NCI-H1694 treated with DMSO at 0.1 percent for 48 hours (cell line): ENCODE results near the gene RNF138.
"Not testable (repeated sequence)": the region's sequence is repeated elsewhere in the genome, so short reads cannot be mapped to it uniquely, and the experiment has no call there.

Experiments used
- DNase-seq: peaks from one replicate; lab custom pipeline; 2025; lab: John Stamatoyannopoulos, UW

Gene RNF138

DNA sequence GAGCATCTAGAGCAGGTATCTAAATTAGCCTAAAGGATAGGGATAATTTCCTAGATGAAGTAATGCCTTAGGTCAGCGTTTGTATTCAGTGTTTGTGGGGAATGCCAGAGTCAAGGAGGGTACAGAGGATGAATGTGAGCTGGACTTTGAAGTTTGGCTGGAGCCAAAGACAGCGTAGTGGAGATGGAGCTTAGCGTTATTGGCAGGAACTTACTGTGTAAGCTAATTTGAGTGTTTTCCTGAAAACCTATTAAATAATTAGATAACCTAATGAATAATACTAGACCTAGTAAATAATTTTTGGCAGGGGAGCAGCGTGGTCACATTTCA lies 4.2 kb downstream of the RNF138 start:
- no peak for DNase-seq

GRCh38 chr18:32096946-32097345 lies 5.3 kb downstream of the RNF138 start:
- no peak for DNase-seq

DNA sequence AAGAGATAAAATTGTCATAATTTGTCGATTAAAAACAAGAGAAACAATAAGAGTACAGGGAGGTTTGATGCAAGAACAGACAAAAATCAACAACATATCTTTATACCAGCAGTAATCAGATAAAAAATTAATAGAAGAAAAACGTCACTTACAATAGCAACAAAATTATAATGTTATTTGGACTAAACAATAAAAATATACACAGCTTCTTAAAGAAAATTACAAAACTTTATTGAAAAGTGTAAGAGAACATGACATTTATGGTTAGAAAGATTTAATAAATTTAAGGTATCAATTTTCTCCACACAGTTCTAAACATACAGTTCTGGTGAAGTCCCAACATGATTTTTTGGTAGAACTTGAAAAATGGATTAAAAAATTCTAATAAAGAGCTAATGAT lies 12.8 kb downstream of the RNF138 start:
- DNase-seq, result no peak

GRCh38 chr18:32110005-32110404 lies 18.3 kb downstream of the RNF138 start:
- DNase-seq, result no peak

- no peak for DNase-seq
Measured at GRCh38 chr18:32111706-32112105, 20.0 kb downstream of the RNF138 start.

DNA sequence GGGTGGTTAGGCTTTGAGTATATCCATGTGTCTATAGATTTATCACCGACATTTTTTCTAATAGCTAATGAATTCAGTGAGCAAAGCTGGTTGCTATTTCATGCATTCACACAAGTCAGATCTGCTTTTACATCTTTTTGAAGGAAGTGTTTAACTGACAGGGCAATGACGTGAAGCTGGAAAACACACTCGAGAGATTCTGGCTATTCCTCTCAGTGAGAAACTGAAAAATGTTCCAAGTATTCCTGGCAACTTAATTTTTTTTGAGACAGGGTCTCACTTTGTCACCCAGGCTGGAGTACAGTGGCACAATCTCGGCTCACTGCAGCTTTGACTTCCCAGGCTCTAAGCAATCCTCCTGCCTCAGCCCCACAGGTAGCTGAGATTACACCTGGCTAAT lies 21.2 kb downstream of the RNF138 start:
- DNase-seq, result no peak

DNA sequence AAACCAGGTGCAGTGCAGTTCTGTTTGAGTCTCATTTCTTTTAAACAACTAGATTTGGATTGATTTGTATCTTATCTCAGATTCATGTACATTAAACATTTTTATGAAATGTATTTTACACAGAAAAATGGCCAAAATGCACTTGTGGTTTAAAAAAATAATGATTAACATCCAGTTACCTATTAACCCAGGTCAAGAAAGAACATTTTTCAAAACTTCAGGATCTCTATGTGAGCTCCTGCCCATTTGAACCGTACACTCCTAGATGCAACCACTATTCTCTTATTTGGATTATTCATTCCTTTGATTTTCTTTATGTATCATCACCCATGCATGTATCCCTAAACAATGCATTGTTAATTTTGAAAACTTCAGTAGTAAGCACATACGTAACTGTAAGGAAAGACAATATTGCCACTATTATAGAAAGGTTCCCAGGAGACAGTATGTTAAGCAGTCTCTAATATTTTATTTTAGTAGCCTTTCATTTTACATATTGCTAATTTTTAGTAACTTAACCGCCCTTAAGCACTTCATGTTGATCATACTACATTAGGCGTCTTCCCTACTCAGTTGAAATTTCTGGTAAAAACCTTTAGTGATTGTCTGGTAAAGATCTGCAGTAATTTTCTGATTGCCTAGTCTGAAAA lies 22.7 kb downstream of the RNF138 start:
- DNase-seq, result no peak

- no peak for DNase-seq
Measured at GRCh38 chr18:32122039-32122438, 30.4 kb downstream of the RNF138 start.

DNA sequence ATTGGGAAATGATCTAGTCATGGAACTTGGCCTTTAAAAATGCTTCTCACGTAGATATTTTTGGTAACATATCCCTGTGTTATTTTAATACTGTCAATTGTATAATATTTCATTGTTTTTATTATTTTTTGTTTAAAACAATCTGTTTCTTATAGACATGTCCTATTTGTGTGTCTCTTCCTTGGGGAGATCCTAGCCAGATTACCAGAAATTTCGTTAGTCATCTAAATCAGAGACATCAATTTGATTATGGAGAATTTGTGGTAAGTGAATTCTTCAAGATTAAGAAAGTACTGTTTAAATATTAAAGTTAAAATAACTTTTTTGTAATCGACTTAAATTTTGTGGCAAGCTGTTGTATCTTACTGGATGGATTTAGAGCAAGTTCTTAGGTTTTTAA lies 34.9 kb downstream of the RNF138 start:
- no peak for DNase-seq

GRCh38 chr18:32135625-32136024 lies 44.0 kb downstream of the RNF138 start:
- DNase-seq, result no peak

DNA sequence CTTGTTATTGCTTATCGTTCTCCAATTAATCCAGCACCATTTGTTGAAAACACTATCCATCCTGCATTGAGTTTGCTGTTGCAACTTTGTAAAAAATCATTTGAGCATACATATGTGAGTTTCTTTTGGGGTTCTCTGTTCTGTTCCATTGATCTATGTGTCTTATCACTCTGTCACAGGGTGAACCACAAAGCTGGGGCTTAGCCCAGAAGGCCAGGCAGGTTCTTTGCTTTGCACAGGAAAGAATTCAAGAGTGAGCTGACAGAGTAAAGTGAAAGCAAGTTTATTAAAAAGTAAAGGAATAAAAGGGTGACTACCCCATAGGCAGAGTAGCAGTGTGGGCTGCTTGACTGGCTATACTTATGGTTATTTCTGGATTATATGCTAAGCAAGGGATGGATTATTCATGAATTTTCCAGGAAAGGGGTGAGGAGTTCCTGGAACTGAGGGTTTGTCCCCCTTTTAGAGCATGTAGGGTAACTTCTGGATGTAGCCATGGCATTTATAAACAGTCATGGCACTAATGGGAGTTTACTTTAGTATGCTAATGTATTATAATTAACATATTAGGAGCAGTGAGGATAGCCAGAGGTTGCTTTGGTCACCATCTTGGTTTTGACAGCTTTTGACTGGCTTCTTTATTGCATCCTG lies 46.8 kb downstream of the RNF138 start:
- no peak for DNase-seq

DNA sequence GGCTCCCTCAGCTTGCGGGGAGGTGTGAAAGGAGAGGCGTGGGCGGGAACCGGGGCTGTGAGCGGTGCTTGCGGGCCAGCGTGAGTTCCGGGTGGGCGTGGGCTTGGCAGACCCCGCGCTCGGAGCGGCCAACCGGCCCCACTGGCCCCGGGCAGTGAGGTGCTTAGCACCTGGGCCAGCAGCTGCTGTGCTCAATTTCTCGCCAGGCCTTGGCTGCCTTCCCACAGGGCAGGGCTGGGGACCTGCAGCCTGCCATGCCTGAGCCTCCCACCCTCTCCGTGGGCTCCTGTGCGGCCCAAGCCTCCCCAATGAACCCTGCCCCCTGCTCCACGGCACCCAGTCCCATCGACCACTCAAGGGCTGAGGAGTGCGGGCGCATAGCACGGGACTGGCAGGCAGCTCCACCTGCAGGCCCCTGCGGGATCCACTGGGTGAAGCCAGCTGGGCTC lies 48.2 kb downstream of the RNF138 start:
- peak; percentile 15 for DNase-seq

- no peak for DNase-seq
Measured at GRCh38 chr18:32148185-32148870, 56.7 kb downstream of the RNF138 start.

DNA sequence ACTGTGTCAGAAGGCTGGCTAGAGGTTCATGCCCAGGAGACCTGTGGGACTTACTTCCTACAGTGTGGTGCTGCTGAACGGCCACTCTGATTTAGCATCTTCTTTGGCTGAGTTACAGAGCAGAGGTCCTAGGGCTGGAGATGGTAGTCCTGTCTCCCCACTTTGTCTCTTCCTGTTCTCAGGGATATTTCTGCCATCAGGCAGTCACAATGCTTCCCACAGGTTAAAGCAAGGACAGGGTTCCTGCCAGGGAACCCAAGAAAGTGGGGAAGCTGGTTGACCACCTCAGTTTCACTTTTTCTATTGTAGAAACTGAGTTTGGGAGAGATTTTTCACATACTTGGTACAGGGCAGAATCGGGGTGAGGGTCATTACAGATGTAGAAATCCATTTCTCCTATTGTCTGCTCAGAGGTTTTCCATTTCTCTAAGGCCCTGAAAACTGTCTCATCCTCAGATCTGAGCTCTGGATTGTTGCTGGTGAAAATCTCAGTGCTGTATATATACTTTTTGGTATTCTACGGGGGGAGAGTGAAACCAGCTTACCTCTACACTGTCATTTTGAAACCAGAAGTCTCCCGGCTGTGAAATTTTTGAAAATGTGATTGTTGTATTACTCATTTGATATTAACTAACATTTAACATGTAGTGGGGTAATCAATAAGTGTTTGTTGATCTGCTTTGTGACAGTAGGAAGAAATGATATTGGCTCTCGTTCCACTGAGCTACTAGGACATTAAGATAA lies 61.2 kb downstream of the RNF138 start:
- DNase-seq, result no peak

DNA sequence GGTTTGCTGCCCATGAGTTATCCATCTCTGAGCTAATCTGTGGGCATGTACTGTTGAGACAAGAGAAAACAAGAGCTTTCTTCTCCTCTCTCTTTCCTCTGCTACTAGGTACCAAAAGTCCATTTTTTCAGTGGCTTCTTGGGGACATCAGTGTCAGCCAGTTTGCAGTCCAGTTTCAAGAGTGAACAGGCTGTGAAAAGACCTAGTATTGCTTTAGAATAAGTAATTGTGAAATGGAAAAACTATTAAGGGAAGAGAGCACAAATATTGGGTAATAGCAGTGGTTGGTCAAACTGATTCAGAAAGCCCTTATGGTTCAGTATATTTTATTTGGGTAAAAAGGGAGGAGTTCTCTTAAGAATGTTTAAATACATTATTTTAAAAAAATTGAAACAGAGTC lies 65.2 kb downstream of the RNF138 start:
- DNase-seq, result no peak

- DNase-seq, result no peak
Measured at GRCh38 chr18:32157580-32157979, 65.9 kb downstream of the RNF138 start.

GRCh38 chr18:32158108-32158624 lies 66.5 kb downstream of the RNF138 start:
- DNase-seq, result peak; percentile 80

DNA sequence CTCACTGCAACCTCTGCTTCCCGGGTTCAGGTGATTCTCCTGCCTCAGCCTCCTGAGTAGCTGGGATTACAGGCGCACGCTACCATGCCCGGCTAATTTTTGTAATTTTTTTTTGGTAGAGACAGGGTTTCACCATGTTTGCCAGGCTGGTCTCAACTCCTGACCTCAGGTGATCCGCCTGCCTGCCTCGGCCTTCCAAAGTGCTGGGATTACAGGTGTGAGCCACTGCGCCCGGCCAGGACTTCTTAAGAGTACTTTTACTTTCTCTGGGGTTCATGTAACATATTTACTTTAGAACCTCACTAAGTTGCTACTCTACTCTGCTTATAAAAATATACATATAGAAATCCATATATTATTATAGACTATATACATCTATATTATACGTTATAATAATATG lies 67.0 kb downstream of the RNF138 start:
- DNase-seq, result not testable (repeated sequence)

DNA sequence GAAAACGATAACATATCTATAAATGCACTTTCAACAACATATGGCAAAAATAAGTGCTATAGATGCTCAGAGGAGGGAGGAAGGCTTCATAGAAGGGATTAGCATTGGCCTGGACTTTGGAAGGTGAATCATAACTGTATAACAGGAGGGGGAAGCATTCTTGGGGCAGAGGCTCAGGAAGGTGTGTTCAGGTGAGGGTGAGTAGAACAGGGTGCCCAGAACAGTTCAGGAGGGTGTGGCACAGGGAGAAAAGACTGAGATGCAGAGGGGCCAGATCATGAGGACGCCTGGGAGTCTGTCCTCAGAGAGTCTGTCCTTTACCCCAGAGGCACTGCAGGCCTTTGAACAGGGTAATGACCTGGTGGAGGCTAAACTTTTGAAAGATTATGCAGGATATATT lies 68.9 kb downstream of the RNF138 start:
- no peak for DNase-seq

DNA sequence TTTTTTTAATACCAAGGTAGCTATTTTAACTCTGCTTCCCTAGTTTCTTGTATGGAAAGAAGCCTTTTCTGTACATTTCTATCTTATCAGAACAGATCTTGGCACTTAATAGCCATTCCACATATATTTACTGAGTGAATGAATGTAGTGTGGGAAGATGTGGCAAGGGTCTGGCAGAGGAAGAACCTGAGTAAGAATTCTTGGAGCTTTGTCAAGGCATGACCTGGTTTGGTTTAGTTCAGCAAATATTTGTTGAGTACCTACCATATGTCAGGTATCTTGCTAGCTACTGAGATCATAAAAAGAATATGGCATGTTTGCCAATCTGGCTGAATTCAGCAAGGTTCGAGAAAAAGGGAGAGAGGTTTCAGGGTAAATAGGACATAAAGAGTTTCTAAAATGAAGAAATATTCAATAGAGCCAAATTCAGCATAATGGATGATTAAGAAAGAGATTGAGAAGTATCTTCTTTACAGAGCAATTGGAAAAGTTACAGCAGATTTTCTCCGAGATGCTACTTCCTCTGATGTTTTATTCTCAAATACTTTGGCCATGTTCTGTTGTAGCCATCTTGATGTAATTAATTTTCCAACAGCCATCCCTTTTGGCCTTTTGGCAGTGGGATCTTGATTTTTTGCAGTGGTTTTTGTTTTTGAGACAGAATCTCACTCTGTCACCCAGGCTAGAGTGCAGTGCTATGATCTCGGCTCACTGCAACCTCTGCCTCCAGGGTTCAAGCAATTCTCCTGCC lies 76.5 kb downstream of the RNF138 start:
- DNase-seq, result no peak

DNA sequence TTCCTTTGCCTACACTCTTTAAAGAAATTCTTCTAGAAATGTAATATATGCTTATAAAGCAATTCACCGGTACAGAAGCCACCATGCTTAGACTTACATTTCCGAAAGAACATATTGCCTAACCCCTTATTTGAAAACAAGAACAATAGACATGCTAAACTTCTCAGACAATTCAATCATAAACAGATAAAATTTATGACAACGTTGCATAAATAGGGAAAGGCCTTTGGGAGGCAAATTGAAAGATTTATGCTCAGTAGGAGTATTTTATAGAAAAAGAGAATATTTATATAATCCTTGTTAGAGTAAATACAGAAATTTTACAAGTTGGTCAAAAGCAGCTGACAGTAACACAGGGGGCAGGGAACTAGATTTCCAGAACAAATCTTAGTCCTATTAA lies 82.0 kb downstream of the RNF138 start:
- DNase-seq, result no peak

GRCh38 chr18:32174719-32175118 lies 83.0 kb downstream of the RNF138 start:
- no peak for DNase-seq
